HEK293T (cell line): ENCODE results near the gene CD8B2.
"Not testable (repeated sequence)": the region's sequence is repeated elsewhere in the genome, so short reads cannot be mapped to it uniquely, and the experiment has no call there.

Experiments used
- CTCF ChIA-PET: fragments of 350-600 bp; formaldehyde crosslinking; extraction: SDS; loops from one replicate; lab custom pipeline; 2021; ENCODE audit warnings: antibody characterized with exemption, inconsistent platforms; lab: Yijun Ruan, JAX
- POLR2A ChIA-PET: fragments of 350-600 bp; formaldehyde crosslinking; extraction: SDS; loops from one replicate; lab custom pipeline; 2020; ENCODE audit warnings: antibody characterized with exemption, inconsistent platforms; lab: Yijun Ruan, JAX
- DNase-seq: peaks from one replicate; pipeline ENCODE4 v3.0.0; 2012; ENCODE audit warnings: mixed read lengths; ENCODE audit errors: extremely low spot score

The CD8B2 gene

GRCh38 chr2:106486551-106487385 is at the start of gene CD8B2:
Gene CD8B2, plus strand, starts transcription at chr2:106487364. Its CDS starts 63 bp downstream, at chr2:106487427.
- CTCF ChIA-PET, DNase-seq, POLR2A ChIA-PET: not testable (repeated sequence)

- POLR2A ChIA-PET, CTCF ChIA-PET, DNase-seq: not testable (repeated sequence)
Measured at GRCh38 chr2:106461882-106462281, 25.3 kb upstream of the CD8B2 start.

- POLR2A ChIA-PET, DNase-seq, CTCF ChIA-PET: not testable (repeated sequence)
Measured at GRCh38 chr2:106467516-106467915, 19.6 kb upstream of the CD8B2 start.

- POLR2A ChIA-PET, DNase-seq, CTCF ChIA-PET: not testable (repeated sequence)
Measured at GRCh38 chr2:106468107-106468506, 19.1 kb upstream of the CD8B2 start, which contains the start of gene RGPD3. Gene RGPD3, minus strand, starts transcription at chr2:106468413. Its CDS starts 125 bp downstream, at chr2:106468288.

- POLR2A ChIA-PET, DNase-seq: not testable (repeated sequence)
- CTCF ChIA-PET: interaction anchor here (0.7 kb wide), 1 partner anchor 221 kb away, joined by 3 read pairs; no protein-coding TSS in a partner anchor
Measured at GRCh38 chr2:106470658-106471057, 16.5 kb upstream of the CD8B2 start.

- CTCF ChIA-PET, DNase-seq, POLR2A ChIA-PET: not testable (repeated sequence)
Measured at GRCh38 chr2:106477647-106478046, 9.5 kb upstream of the CD8B2 start.

GRCh38 chr2:106479563-106479962 is 7.6 kb upstream of the CD8B2 start:
- POLR2A ChIA-PET, DNase-seq, CTCF ChIA-PET: not testable (repeated sequence)

GRCh38 chr2:106487386-106488191 is 425 bp downstream of the CD8B2 start:
- POLR2A ChIA-PET, CTCF ChIA-PET, DNase-seq: not testable (repeated sequence)

- CTCF ChIA-PET, DNase-seq, POLR2A ChIA-PET: not testable (repeated sequence)
Measured at GRCh38 chr2:106489701-106490100, 2.5 kb downstream of the CD8B2 start.

- POLR2A ChIA-PET, DNase-seq, CTCF ChIA-PET: not testable (repeated sequence)
Measured at GRCh38 chr2:106492399-106492798, 5.2 kb downstream of the CD8B2 start.

GRCh38 chr2:106492913-106493312 is 5.7 kb downstream of the CD8B2 start:
- POLR2A ChIA-PET, DNase-seq, CTCF ChIA-PET: not testable (repeated sequence)

- POLR2A ChIA-PET, DNase-seq, CTCF ChIA-PET: not testable (repeated sequence)
Measured at GRCh38 chr2:106498549-106498948, 11.4 kb downstream of the CD8B2 start.

- DNase-seq, CTCF ChIA-PET, POLR2A ChIA-PET: not testable (repeated sequence)
Measured at GRCh38 chr2:106500350-106500749, 13.2 kb downstream of the CD8B2 start.

GRCh38 chr2:106502351-106502750 is 15.2 kb downstream of the CD8B2 start:
- CTCF ChIA-PET, DNase-seq, POLR2A ChIA-PET: not testable (repeated sequence)

GRCh38 chr2:106504192-106504591 is 17.0 kb downstream of the CD8B2 start:
- POLR2A ChIA-PET, CTCF ChIA-PET, DNase-seq: not testable (repeated sequence)

GRCh38 chr2:106504787-106505186 is 17.6 kb downstream of the CD8B2 start:
- CTCF ChIA-PET, POLR2A ChIA-PET, DNase-seq: not testable (repeated sequence)

- DNase-seq, POLR2A ChIA-PET, CTCF ChIA-PET: not testable (repeated sequence)
Measured at GRCh38 chr2:106506002-106506687, 19.0 kb downstream of the CD8B2 start.
